Measurements from ENCODE around the gene ASTN1. TPM values are rescaled to one million over a fixed set of nuclear protein-coding genes. Genes with fewer than 3 reads are reported as not detected.

Gene ASTN1
- not detected in 5 replicates for total RNA-seq (2022; extraction: Qiagen RNA extraction; ENCODE audit: low read depth)

GRCh38 chr1:177164380-177165068, at the start of gene ASTN1:
Gene ASTN1, minus strand, starts transcription at chr1:177164712. Its CDS starts 36 bp downstream, at chr1:177164676.

DNA sequence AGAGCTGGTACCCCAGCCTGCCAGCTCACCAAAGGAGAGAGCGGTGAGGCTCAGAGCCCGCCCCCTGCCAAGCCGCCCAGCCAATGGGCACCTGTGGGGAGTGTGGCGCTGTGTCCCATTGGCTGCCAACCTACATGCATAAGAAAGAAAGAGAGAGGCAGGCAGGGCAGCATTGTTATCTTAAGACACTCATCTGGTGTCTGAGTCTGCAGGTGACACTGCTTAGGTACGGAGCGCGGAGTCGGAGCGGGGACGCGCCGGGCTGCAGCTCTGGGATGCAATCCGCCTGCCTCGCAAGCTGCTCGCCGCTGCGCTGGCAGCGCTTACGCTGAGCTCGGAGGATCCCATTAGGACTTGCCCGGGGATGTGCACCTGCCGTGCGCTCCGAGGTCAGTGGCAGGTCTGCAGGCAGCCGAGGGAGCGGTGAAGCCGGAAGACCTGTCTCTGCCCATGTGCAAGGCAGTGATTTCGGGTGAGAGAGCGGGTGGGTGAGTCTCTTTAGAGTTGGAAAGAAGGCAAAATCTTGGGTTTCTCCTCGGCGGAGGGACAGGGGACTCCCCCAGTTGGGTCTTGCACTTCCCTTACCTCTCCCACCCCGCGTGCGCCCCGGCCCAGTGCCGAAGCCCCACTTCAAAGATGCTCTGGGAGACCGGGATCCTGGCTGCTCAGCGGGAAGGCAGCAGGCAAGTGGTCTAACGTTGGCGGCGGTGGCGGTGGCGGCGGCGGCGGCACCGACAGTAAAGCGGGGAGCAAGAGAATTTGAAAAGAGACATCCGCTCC, 6.4 kb upstream of the ASTN1 start, which contains the start of gene BRINP2:
BRINP2 (plus strand) TSS at position 203 of the 780 bp plus-strand sequence. CDS start 58,919 bp downstream, outside the sequence.

Other genes with a start within 250 kb of the ASTN1 start
- gene BRINP2, start 6.2 kb upstream of the ASTN1 start, total RNA-seq (2022; extraction: Qiagen RNA extraction; ENCODE audit: low read depth): 0.12 to 0.18 TPM (median 0.16 TPM) in 4 of 5 replicates, not detected in the other